ENCODE data around the gene HNRNPD.

- TF ChIP-seq CTCF (IDR thresholded peaks at IDR 0.05) (no peak), POLR2A (IDR thresholded peaks at IDR 0.05; ENCODE audit: low read depth) (no peak), EP300 (IDR thresholded peaks at IDR 0.05) (no peak), POLR2AphosphoS5 (IDR thresholded peaks at IDR 0.05) (no peak)
These were observed 20.9 kb downstream of the HNRNPD start for GRCh38 chr4:82352825-82353366.

Data from esophagus muscularis mucosa (tissue), 4 donors.